GM19043 (cell line): ENCODE measurements around the gene GALNT12.
A peak's percentile ranks its signal among the peaks of the same experiment; 100 is the strongest.

Source experiments
- ATAC-seq: cut with Tn5 transposase; IDR thresholded peaks from one replicate; pipeline ENCODE4 v1.9.1; 2021; ENCODE audit warnings: low read depth; ENCODE audit not compliant: unreplicated experiment

The GALNT12 gene

DNA sequence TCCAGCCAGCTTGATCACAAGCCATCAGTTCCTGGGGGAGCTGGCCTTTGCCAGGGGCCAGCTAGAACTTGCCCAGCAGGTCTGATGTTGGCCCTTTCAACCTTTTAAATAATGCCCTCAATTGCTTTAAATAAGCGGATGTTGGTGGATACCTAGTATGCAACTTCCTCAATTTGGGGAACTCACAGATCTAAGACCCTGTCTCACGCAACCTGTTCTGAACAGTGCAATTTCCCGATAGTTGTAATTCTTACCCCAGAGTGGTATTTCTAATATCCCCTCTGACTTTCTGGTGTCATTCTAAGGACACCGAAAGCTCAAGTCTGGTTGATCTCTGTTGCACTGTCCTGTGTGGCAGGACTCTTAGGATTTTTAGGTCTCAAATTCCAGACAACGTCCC, 23.1 kb downstream of the GALNT12 start:
- no peak for ATAC-seq

- no peak for ATAC-seq
Measured at GRCh38 chr9:98831696-98832095, 24.2 kb downstream of the GALNT12 start.

- no peak for ATAC-seq
Measured at GRCh38 chr9:98832768-98833089, 25.3 kb downstream of the GALNT12 start.

DNA sequence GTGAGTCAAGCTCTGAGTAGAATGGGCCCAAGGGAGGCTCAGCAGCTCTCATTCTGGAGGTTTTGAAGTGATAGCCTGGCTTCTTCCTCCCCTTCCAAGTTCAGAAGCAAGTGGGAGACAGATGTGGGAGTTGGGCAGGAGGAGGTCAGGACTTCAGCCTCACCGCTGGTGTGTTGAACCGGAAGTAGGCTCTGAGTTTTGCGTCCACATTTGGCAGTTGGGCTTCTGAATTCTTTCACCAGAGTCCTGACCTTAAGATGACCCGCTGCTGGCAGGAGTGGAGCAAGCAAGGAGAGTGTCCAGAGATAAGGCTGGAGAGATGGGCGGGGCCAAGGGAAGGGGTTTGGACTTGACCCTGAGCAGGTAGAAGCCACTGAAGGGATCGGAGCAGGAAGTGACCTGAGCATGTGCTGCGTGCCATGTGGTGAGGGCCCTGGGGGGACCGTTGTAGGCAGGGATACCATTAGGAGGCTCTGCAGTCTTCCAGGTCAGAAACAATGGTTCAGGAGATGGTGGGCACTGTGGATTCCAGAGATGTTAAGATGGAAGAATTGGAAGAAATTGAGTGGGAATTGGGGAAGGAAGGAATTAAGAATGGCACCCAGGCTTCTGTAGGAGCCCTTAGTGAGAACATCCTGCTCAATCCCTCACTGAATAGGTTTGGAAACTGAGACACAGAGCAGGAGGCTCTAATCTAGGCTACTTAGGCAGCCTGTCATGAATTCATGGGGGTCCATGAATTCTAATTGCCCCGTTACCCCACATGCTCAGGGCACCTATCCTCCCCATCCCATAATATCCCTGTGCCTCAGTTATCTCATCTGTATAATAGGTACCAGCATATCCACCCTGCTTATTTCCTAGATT, 25.9 kb downstream of the GALNT12 start:
- ATAC-seq = no peak

GRCh38 chr9:98834386-98834785, 26.9 kb downstream of the GALNT12 start:
- ATAC-seq = no peak

DNA sequence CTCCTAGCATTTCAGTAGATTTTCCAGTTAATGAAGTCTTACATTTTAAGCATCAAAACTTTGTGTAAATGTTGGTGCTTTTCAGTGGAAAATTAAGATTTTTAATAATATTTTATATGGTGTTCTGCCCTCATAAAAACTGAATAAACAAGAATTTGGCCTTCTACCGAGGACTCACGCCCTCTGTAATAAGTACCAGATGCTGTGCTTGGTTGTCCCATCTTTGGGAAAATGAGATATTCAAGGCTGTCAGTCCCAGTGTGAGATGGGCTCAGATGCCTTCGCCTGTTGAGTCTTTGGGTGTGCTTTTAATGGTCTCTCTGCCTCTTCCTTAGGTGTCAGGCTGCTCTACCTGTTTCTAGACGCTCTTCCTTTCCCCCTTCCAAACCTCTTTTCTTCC, 28.7 kb downstream of the GALNT12 start:
- no peak for ATAC-seq

GRCh38 chr9:98837516-98837915, 30.0 kb downstream of the GALNT12 start:
- no peak for ATAC-seq

DNA sequence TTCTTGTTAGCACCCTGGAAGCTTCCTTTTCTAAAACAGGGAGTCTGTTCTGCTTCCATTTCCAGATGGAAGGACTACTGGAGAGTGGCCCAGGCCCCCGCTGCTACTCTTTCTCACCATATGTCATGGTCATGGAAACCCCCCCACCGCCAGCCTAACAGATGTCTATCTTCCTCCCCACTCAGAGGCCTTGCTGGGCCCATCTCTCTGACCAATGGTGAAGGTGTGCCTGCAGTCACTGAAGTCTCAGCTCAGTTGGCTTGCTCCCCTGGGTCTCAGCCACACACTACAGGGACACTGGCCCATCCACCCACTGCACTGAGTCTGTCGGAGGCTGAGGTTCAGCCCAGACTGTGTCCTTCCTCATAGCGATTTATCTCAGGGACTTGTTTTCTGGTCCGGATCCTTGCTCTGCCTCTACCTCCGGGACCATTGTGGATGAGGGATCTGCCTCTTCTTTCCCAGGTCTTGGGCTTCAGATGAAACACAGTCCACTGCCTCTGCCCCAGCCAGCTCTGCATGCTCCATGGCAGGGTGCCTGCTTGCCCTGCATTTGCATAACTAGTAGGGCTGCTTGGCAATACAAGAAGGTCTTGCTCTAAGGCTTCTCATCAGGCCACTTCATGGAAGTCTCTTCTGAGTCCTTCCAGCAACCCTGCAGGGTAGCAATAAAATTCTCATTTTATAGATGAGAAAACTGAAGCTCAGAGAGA, 30.8 kb downstream of the GALNT12 start:
- no peak for ATAC-seq

DNA sequence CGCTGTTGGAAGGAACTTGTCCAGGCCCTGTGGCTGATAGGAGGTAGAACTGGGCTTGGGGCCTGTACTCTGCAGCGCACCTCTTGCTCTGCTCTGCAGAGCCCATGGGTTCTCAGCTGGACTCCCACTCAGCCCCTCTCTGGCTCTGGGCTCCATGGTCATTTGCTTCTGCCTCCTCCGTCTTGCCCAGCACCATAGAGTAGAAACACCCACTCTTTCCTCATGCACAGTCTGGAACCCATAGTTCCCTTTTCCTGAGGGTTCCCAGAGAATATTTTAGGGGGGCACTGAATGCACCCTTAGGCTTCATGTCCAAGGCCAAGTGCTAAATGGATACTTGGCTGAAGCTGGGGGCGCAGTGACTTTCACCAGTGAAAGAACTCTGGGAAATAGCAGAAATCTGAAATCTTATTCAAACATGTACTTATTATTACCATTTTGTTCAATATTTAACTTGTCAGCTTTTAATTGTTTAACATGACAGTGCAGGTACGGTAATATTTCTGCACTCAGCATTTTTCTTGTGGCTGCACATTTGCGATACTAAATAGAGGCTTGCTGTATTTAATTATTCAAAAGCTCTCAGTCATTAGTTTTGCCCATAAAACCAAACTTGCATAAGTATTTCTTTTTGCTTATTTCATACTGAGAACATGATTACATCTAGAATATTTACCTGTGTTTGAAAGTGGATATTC, 31.5 kb downstream of the GALNT12 start:
- no peak for ATAC-seq

GRCh38 chr9:98839724-98840123, 32.3 kb downstream of the GALNT12 start:
- no peak for ATAC-seq

GRCh38 chr9:98842510-98842909, 35.0 kb downstream of the GALNT12 start:
- ATAC-seq = no peak

DNA sequence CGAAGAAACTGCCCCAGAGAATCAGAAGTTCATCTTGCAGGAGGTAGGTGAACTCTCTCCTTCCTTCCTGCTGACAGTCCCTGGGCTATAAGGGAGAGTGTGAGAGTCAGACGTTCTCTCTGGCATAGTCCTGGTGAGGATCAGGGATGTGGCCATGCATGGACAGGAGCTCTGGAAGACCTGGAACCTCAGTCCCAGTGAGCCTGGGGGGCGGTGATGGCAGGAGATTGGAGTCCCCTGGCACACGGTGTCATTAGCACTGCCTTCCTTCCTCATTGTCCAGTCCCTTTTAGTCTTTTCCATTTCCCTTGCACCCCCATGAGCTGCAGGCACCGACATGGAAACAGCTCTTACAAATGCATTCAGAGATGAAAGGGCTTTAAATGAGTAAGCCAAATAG, 38.6 kb downstream of the GALNT12 start:
- ATAC-seq = no peak

- ATAC-seq = no peak
Measured at GRCh38 chr9:98846879-98847278, 39.4 kb downstream of the GALNT12 start.

DNA sequence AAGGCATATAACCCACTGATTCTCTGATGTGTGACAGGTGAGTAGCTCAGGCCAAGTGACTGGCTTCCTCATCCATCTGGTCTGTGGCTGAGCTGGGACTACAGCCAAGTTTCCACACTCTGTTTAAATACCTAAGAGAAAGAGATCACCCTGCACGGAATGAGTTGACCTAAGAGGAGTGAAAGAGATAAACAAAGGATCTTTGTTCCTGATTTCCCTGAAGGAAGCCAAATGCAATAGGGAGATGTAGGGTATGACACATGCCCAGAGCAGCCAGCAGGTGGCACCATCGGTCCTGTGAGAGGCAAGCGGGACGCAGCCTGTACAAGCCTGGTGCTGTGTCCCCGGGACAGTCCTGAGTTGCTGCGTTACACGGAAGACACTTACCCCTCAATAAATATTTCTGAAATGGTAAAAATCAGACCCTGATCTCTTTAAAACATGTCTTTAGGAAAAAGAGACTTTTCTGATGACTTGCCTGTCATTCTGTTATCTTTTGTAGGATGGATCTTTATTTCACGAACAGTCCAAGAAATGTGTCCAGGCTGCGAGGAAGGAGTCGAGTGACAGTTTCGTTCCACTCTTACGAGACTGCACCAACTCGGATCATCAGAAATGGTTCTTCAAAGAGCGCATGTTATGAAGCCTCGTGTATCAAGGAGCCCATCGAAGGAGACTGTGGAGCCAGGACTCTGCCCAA, 41.1 kb downstream of the GALNT12 start:
- ATAC-seq = peak; percentile 92

DNA sequence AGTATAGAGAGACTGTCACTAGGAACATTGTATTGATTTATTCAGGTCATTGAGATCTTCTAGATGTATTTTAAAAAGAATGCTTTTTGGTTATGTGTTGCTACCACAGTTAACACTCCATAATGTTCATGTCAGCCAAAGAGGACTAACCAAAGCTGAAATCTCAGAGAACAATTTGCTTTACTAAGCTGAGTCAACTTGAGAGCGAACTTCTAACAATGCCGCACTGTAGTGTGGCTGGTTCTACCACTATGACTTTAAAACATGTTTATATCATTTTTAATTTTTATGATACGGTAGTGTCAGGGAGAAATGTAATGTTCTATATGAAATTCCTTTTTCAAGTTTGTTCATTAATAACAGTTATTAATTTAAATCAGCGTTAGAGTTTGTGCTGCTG, 42.1 kb downstream of the GALNT12 start:
- no peak for ATAC-seq

DNA sequence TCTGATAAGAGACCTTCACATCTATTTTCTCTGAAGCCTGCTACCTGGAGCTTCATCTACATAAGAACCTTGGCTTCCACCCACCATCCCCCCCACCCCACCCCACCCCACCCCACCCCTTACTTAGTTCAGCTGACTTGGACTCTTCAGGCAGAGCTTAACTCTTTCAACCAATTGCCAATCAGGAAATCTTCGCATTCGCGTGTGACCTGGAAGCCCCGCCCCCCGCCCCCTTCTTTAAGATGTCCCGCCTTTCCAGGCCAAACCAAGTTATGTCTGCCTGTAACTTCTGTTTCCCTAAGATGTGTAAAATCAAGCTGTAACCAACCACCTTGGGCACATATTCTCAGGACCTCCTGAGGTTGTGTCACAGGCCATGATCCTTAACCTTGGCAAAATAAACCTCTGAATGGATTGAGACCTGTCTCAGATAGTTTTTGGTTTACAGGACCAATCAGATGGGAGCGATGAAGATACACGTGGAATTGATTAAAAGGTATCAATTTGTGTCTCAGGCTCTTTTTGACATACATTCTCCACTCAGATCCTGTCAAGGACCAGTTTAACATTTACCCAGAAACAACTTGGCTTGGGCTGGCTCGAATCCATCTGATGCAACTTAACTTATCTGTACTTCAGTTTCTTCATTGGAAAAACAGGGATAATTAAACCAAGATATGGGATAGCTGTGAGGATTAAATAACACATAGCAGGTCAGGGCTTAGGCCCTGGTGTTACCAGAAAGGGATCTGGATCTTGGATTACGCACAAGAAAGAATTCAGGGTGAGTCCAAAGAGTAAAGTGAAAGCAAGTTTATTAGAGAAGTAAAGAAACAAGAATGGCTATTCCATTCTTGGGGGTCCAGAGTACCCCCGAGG, 43.6 kb downstream of the GALNT12 start:
- no peak for ATAC-seq

DNA sequence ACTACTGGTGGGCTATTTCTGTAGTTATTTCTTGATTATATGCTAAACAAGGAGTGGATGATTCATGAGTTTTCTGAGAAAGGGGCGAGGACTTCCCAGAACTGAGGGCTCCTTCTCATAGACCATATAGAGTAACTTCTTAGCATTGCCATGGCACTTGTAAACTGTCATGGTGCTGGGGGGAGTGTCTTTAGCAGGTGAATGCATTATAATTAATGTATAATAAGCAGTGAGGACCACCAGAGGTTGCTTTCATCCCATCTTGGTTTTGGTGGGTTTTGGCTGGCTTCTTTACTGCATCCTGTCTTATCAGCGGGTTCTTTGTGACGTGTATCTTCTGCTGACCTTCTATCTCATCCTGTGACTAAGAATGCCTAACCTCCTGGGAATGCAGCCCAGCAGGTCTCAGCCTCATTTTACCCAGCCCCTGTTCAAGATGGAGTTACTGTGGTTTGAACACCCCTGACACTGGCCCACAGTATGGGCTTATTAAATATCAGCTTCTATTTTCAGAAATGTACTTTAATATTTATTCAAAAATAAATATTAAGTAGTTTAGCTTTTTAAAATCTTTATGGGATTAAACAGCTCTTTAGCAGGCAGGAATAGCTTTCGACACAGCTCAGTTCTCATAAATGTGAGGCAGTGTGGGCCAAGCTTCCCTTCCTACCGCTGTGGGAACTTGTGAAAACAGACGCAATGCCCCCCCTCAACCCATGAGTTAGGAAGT, 44.4 kb downstream of the GALNT12 start:
- no peak for ATAC-seq

DNA sequence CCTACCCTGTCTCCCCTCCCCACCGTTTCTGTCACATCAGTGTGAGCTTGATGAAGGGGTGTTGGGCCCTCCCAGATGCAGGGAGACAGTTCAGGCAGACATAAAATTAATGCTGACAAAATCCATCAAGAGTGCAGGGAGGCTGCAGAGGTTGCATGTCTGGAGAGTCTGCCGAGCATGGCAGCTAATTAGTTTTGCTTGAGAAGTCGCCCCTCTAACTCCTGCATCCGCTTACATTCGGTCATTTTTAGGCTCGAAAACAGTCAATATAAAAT, 44.9 kb downstream of the GALNT12 start:
- ATAC-seq = no peak

DNA sequence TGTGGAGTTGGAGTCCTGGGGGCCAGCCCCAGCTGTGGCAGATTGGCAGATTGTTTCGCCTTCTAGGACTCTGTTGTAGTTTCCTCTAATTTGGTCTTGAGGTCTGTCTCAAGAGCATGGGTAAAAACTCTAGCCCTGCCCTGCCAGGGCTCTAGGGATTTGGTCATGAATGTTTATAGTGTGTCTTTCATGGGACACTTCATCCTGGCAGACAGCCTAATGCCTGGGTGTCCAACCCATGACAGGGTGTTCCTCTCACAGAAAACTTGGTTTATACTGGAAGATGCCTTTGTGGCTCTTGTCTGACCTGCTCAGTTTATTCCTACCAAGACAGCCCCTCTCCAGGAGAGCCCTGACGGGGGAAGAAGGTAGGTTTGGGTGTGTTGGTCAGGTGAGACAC, 45.5 kb downstream of the GALNT12 start:
- ATAC-seq = no peak

DNA sequence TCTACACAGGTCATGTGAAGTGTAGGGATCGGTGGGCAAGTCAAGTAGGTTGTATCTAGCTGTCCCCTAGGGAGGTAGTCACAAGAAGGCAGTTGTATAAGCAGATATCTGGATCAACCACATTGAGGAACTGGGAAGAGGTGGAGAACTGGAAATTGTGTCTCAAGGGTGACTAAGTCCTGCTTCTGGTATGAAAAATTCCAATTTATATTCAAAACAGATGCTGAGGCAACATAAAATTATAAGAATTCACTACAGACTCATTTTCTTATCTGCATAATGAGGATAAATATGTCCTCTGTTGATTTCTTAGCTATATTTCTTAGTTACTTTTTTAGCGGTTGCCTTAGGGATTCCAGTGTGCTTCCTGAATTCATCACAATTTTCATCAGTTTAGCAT, 46.8 kb downstream of the GALNT12 start:
- no peak for ATAC-seq
